SKM-1 treated with dmso at 0.1 percent for 144 hours (cell line): ENCODE results near the gene C1orf198.

Source experiments
- DNase-seq: peaks from one replicate; lab custom pipeline; 2025; ENCODE audit not compliant: unreplicated experiment; lab: John Stamatoyannopoulos, UW

Gene C1orf198, protein sequence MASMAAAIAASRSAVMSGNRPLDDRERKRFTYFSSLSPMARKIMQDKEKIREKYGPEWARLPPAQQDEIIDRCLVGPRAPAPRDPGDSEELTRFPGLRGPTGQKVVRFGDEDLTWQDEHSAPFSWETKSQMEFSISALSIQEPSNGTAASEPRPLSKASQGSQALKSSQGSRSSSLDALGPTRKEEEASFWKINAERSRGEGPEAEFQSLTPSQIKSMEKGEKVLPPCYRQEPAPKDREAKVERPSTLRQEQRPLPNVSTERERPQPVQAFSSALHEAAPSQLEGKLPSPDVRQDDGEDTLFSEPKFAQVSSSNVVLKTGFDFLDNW

DNA sequence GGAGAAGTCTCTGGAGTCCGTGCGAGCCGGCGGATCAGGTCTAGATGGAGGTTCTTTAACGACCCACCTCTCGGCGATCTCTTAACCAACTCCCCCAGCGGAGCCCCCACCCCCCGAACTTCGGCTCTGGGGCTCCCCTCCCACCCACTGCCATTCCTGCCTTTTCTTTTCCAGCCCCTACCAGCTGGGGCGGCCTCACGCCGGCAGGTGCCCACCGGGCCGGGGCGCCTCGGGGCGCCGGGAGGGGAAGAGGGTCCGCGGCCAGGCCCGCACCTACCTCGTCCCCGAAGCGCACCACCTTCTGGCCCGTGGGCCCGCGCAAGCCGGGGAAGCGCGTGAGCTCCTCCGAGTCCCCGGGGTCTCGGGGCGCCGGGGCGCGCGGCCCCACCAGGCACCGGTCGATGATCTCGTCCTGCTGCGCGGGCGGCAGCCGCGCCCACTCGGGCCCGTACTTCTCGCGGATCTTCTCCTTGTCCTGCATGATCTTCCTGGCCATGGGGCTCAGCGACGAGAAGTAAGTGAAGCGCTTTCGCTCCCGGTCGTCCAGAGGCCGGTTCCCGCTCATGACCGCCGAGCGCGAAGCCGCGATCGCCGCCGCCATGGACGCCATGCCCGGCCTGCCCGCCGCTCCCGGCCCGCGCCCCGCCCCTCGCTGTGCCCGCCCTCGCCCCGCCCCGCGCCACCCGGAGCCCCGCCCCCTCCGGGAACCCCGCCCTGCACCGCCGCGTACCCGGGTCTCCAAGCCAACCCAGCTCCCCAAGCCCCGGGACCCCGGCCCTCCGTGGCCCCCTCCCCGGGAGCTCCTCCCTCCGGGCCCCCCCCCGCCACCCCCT, at the start of gene C1orf198:
Gene C1orf198, minus strand, starts transcription at position 619 of the 833 bp plus-strand sequence. Its CDS starts 9 bp downstream, at position 610.
- peak; percentile 59 for DNase-seq

DNA sequence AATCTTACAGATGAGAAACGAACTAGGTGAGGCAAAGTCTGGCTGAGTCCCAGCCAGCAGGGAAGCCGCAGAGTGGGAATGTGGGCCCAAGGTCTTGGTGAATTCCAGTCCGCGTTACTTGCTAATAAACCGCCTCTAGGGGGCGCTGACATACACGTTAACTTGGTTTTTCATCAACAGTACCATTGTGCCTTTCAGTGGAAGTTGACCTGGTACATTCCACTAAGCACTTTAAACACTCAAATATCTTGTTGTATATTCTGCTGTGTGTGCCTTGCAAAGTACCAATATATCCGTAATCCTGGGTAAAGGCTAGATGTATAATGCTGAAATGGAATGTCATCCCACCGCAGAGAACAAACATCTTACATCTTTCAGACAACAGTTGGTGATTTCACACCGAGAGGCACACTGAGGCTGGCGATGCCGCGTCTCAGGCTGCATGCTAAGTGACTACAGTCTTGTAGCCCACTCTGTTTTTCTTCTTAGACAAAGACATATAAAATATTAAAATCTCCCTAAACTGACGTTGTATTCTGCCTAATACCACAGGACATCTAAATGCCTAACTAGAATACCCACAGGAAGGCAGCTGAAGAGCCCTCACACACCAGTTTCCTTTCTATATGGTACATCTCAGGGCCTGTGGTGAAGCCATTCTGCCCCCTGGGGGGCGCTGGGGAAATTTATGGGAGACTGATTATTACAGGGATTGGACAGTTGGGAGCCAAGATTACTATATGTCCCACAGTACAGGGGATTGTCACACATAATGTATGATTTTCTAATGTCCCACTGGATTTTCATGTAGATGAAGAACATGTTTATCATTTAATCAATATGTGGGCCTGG, 49.2 kb upstream of the C1orf198 start:
- peak; percentile 85 for DNase-seq

DNA sequence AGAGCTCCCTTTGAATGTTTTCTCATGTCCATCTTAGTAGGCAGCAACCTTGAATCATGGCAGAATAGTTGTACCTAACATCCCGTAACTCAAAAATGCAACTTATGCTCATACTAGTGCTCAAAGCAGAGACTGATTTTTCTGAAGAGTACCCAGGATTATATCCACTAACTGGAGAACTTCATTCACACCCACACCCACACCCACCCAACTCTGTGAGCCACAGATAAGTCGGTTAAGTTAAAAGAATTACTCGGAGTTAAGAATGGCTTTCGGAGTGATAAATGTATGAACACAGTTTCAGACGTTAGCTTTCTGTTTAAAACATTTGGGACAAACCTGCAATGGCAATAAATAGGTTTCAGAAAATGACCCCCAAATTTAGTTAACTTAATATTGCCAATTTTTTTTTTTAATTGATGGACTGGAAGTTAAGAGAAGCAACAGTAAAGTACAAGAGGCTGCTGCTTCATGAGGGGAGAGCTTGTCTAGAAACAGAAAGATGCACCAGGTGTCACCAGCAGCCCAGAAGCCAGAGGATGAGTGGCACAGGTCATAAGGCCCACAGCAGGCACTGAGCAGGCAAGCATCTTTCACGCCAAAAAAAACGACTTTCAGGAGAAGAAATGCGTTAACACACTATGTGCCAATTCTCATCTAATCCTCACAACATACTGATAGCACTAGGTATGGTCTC, 48.4 kb upstream of the C1orf198 start:
- no peak for DNase-seq

DNA sequence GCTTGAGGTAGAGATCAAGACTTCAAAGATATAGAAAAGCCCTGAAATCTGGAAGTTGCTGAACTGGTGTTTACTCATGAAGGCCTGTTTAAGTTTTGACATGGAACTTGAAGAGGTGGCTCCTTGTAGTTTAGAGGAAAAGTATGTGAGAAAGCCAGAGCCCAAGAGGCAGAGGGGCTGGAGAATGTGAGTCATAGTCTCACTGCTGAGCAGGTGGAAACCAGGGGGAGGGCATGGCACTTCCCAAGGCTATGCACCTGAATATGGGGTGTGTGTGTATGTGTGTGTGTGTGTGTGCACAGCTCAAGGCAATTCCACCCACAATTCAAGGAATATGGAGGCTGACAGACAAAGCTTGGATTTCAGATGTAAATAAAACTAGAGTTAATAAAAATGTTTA, 46.8 kb upstream of the C1orf198 start:
- DNase-seq, result no peak

DNA sequence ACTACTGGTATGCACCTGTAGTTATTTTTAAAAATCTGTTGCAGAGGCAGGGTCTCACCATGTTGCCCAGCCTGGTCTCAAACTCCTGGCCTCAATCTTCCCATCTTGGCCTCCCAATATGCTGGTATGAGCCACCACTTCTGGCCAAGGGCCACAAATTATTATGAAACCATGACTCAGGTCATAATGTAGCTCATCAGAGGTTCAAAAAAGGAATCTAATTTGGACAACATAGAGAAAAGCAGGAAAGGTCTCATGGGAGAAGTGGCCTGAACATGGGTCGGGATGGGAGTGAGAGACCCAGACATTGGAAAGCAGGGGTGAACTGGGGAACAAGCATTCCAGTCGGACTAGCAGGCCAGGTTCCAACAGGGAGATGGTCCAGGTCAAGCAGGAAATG, 45.2 kb upstream of the C1orf198 start:
- no peak for DNase-seq

DNA sequence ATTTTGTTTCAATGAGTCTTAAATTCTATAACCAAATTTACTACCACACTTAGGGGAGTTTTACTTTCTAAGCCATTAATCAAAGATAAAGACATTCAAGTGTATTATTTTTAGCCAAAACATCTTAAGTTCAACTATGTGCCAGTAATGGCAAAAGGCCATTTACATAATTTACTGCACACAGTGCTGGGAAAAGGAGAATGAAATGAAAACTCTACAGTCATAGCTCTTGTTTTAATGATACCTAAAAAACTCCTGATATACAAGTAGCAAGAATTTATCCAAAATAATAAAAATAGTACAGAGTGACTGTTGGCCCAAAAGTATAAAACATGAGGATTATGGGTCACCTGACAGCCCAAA, 42.4 kb upstream of the C1orf198 start:
- no peak for DNase-seq

DNA sequence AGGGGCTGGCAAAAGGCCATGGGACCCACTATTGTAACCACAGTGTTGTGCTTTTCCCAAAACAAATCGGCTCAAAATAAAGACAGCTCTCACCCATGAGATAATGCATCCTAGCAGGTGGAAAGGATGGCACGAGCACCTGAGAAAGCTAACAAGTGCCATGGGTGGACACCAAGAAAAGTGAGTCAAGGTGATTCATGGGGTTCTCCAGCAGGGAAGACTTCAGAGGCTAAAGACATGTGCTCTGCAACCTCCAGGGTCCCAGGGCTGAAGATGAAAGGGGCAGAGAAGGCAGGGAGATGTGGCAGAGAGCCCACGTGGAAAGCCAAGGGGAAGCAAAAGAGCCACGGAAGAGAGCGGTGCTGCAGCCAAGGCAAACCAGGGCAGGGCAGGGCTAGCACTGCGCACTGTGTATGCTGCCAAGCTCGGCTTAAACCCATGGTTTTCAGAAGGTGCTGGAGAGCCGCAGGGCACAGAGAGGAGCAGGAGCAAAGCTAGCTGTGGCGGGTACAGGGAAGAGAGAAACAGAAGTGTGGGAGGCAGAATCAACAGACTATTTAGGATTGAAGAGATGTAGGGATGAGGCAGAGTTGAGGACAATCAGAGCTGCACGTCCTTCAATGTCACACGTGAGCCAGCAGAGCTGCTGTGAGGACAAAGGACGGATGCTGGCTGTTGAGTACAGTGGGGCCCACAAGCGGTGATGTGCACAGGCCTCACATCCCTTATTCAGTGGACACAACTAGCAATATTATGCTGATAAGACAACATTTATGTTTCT, 41.8 kb upstream of the C1orf198 start:
- DNase-seq, result no peak

DNA sequence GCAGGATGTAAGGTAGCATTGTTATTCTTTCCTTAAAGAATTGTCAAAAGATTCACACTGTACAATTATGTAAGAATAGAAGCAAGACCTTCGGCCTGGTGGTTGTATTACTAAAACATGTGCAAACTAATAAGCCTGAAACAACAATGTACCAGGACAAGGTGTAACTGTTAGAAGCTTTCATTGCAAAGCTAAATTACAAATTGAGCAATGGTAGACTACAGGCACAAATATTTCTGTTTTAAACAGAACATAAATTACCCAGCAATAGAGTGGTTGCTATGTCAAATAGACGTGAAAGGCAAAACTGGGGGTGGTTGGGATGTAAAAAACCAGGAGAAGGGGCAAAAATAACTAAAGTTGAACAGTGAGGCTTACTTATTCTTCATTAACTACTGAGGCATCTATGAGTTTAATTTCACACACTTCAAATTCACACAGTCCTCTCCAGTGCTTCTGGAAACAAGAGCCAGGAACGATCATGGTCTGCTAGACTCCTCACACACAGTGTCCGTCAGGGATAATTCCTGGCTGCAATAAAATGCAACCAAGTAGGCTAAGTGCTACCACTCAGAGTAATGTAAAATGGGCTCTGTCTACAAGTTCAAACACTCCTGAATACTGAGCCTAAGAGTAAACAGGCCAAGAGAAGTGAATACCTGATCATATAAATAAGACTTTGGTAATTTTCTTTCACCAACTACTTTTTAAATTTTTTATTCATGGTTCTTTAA, 39.3 kb upstream of the C1orf198 start:
- no peak for DNase-seq

DNA sequence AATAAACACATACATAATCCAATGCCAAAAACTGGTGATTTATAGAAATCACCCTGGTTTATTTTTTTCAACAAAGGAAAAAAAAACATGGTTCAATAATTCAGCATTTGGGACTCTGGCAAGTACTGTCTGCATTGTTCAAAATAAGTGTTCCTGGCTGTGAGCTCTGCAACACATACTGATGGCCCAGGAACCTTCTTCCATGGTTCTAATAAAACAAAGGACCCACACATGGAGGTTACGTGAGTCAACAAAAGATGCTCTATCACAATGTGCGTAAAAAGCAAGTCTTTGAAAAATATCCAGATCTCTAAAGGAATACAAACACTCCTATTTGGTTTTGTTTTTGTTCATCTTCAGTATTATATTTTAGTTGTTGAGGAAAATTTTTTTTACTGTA, 37.9 kb upstream of the C1orf198 start:
- no peak for DNase-seq

DNA sequence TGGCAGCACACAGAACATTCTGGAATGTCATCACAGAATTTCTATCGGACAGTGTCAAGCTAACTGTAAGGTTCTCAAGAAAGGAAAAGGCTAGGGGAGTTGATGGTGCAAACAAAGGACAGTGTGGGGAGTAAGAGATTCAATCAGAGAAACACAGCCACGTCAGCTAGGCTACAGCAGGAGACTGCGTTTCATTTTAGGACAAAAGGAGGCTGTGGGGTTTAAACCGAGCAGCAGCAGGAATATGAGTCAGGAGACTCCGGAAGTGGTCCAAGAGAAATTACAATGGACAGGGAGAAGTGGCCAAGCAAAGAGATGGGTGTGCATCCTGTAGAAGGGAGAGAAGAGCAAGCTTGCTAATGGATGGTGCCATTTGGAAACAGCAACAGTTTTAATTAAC, 37.4 kb upstream of the C1orf198 start:
- DNase-seq, result no peak

DNA sequence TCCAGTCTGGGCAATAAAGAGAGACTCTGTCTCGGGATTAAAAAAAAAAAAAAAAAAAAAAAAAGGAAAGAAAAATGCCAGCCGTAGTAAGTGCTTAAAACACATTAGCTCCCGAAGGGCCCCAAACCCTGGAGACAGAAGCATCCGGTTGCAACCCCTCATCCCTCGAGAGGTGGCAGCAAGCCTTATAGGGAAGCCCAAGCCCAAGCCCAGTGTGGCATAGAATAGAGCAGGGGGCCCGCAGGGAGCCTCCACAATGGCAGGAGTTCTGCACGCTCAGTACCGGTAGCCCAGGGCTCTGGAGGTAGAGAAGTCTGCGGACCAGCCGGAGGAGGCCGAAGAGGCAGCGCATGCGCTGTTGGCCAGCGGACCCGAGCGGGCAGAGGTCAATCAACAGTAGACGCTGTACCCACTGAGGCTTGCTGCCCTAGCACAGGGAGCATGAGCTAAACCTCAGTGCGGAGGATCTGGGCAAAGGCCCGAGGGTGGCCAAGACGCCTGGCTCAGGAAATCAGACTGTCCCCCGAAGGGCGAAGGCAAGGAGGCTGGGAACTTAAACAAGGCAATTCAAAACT, 34.1 kb upstream of the C1orf198 start:
- no peak for DNase-seq

DNA sequence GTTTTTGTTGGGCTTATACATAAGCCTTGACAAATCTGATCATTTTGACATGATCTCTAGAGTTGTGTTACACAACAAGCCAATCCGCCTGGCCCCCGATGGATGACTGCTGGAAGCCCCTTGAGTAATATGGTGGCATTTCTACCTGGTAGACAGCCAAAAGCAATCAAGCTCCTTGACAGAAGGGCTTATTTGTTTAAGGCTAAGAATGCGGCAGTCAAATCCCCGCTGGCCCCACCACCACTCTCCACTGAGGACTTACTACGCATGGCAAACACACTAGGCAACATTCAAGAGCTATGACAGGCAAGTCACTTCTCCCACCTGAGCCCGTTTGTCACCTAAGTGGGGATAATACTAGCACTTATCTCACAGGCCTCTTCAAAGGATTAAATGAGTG, 33.4 kb upstream of the C1orf198 start:
- no peak for DNase-seq

DNA sequence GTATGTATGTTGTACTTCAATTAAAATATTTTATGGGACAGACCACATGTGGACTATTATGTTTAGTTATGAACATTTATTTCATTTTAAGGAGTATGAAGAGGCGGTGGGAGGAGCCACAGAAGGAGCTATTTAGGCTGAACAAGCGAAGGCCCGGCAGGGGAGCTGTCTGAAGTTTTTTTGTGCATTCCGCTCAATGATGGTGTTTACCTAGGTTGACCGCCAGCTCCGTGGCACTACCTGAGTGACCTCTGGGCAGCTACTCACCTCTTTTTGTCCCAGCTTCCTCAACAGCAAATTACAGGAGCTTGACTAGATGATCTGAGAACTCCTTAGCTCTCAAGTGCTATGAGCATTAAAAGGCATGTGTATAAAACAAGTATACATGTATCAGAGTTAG, 32.7 kb upstream of the C1orf198 start:
- no peak for DNase-seq

DNA sequence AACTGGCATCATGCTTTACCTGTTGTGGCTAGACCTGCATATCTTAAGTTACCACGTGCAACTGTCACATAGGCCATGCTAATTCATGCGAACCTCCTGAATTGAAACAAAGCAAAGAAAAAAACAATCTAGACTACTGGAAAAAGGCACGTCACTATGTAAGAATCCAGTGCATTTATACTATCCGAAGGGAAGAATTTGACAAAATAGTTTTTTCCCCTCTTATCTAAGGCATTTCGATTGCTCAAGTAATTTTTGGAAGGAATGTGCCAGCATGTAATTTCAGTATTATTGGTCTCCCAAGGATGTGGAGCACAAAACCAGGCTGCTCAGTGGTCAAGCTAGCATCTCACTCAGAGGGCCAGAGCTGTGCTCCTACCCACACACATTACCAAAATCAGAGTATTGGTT, 31.5 kb upstream of the C1orf198 start:
- no peak for DNase-seq

DNA sequence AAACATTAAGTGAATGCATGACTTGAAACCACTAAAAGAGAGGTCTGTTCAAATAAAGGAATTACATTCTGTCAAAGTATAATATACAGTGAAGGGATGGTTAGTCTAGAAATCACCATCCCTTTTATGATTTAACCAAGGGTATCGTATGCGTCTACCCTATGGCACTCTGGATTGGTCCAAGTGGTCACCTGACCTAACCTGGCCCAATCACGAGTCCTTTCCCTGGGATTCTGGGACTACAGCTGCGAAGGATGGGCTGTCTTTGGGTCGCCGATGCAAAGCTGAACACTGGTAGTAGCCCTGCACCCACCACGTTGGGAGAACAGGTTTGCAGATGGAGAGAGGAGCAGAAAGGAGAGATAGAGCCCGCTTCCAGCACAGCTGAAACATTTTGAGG, 30.4 kb upstream of the C1orf198 start:
- no peak for DNase-seq

DNA sequence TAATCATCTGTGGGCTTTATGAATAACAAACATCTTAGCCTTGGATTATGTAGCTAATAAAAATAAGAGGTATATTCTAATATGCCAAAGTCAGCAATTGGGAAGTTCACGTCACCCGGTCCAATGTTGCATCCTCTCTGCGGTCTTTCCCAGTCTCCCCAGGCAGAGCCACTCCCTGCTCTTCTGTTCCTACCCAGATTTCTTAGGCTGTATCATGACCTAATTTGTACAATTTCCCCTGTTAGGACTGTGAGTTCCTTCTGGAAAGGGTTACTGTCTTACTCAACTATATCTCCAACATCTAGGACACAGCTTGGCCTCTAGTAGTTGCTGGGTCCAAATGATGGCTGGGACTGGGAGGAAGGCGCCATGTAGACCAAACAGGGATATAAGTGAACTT, 29.8 kb upstream of the C1orf198 start:
- DNase-seq, result no peak

DNA sequence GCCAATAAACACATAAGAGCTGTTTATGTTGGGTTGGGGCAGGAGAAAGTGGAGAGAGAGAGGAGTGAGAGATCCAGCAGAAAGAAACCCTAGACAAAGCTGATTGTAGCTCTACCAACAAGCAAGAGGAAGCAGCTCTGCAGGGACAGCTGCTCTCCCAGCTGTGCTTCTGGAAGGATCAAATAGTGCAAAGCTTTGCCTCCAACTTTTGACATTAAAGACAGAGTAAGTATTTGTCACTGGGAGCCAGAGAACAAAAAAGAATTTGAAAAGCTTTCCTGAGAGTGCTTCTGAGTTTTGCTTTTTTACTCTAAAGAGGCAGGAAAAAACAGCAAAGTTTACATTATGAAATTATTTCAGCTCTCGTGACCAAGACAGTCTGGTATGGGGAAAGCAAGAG, 28.5 kb upstream of the C1orf198 start:
- DNase-seq, result no peak

DNA sequence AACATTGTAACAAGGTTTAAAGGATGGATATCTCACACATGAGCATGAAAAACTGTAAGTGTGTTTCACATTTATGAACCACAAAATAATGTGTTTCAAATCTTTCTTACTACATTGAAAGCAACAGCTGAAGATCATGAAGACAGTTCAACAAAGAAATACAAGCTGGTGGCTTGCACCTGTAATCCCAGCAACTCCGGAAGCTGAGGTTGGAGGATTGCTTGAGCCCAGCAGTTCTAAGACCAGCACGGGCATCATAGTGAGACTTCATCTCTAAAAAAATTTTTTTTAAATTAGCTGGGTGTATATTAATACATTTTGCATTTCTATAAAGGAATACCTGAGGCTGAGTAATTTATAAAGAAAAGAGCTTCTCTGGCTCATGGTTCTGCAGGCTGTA, 27.1 kb upstream of the C1orf198 start:
- DNase-seq, result no peak

DNA sequence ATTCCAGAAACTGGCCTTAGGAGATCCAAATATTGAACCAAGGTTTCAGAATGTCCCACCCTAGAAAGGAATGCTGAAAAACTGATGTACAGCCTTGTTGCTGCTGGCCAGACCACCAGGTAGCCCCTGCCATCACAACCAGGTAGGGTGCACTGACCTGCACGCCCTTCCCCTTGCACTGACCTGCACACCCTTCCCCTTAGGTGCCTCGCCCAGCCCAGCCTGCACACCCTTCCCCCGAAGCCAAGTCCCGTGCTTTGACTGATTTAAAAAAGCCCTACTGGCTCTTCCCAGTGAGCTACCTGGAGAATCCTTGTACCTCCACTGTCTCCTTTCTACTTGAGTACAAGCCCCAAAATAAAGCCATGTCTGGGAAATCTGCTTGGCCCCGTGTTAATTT, 26.3 kb upstream of the C1orf198 start:
- DNase-seq, result no peak
